Measurements from ENCODE around the gene KLKB1. TPM values are rescaled to one million over a fixed set of nuclear protein-coding genes. Genes with fewer than 3 reads are reported as not detected.

KLKB1 gene
- 0.26 and 0.33 TPM in 2 replicates for total RNA-seq

GRCh38 chr4:186227221-186227620 lies at the start of gene KLKB1:
TSS of gene KLKB1 (plus strand) at chr4:186227507. CDS start at chr4:186228196, 689 bp downstream.

DNA sequence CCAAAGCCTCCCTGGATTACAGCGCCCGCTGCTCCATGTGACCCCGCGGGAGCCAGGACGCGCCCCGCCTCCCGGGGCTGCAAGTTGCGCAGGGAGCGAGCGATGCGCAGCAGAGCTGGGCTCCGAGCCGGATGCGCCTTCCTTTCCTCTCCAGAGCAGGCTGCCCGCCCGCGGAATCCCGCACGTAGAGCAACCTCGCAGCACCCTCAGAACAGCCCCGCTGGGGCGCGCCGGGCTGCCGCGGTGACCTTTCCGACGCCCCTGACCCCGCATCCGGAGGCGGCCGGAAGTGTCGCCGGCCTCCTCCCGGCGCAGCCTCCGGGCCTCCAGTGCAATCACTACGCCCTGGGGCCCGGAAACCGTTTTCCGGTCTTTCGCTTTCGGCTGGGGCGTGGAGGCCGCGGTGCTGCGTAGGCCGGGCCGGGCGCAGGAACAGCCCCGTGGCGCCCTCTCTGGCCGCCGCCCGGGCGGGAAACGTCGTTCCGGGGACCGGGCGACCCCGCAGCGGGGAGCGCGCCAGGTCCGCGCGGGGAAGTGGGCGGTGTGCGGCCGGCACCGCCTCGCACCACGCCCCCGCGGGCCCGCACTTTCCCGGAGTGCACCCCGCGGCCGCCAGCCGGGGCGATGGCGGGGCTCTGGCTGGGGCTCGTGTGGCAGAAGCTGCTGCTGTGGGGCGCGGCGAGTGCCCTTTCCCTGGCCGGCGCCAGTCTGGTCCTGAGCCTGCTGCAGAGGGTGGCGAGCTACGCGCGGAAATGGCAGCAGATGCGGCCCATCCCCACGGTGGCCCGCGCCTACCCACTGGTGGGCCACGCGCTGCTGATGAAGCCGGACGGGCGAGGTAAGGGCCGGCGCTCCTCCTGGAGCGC lies 35.9 kb upstream of the KLKB1 start, which contains the start of gene CYP4V2:
Gene CYP4V2, plus strand, starts transcription at position 368 of the 866 bp plus-strand sequence. Its CDS starts 257 bp downstream, at position 625.

DNA sequence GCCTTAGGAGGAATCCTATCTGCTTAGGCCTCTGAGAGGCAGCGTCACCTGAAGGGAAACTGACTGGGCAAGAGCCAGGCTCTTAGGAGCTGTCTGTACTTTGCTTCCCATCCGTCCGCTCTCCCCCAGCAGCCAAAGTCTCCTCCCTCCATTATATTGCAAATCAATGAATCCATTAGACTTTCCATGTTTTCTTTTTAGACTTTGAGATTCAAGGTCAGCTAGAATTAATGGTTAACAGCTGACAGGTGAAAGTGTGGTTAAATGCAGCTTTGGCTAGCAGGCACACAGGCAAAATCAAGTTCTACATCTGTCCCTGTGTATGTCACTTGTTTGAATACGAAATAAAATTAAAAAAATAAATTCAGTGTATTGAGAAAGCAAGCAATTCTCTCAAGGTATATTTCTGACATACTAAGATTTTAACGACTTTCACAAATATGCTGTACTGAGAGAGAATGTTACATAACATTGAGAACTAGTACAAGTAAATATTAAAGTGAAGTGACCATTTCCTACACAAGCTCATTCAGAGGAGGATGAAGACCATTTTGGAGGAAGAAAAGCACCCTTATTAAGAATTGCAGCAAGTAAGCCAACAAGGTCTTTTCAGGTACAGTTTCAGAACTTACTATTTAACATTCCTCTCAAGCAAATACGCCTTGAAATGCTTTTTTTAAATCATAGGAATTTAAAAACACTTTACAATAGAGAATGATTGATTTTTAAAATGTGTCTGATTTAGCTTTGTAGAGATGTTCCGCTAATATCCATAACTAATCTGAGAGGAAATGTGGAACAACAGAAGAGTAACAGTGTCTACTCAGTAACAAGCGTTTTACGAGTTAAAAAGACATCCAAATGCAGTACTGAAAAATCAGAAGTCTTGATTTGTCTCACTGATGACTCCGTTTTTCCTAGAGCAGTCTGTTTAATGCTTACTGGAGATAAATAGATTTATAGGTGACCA lies 38.7 kb downstream of the KLKB1 start, which contains the start of gene F11:
Gene F11, plus strand, starts transcription at position 507 of the 970 bp plus-strand sequence. CDS start 948 bp downstream, outside the sequence.

Other genes starting within 250 kb of the KLKB1 start
- 3.1 and 8.1 TPM in 2 replicates for gene TLR3, start 158.4 kb upstream of the KLKB1 start, total RNA-seq
- gene FAM149A, start 122.8 kb upstream of the KLKB1 start, total RNA-seq: 3.1 and 3.6 TPM in 2 replicates
- gene CYP4V2, start 35.9 kb upstream of the KLKB1 start, total RNA-seq: 12.3 and 25.5 TPM in 2 replicates
- gene F11, start 38.7 kb downstream of the KLKB1 start, total RNA-seq: not detected in 2 replicates

Measured in smooth muscle cell of the pulmonary artery (primary cell).